ENCODE data around the gene SORCS1. TPM values are rescaled to one million over a fixed set of nuclear protein-coding genes. Genes with fewer than 3 reads are reported as not detected.

The SORCS1 gene
- total RNA-seq, 2 donors from 2014 or later = not detected

- Mint-ChIP-seq H3K9me3 (peaks cover 17% of the 10 kb centered on the region), H3K4me3 (no peak overlapping the region), H3K36me3 (ENCODE audit: low read depth) (no peaks in the 10 kb centered on the region), H3K27me3 (no peaks in the 10 kb centered on the region), H3K4me1 (no peaks in the 10 kb centered on the region), H3K27ac (no peak overlapping the region)
- ATAC-seq (replicated peaks) = no peak
Observed at GRCh38 chr10:107141524-107142061, 22.9 kb downstream of the SORCS1 start.

- Mint-ChIP-seq H3K9me3 (peaks cover 10% of the 10 kb centered on the region), H3K4me1 (no peaks in the 10 kb centered on the region), H3K4me3 (no peak overlapping the region), H3K36me3 (ENCODE audit: low read depth) (no peaks in the 10 kb centered on the region), H3K27ac (no peak overlapping the region), H3K27me3 (no peaks in the 10 kb centered on the region)
- no peak for ATAC-seq (replicated peaks)
Observed at GRCh38 chr10:107139237-107139636, 25.3 kb downstream of the SORCS1 start.

- Mint-ChIP-seq H3K4me1 (no peaks in the 10 kb centered on the region), H3K27me3 (no peaks in the 10 kb centered on the region), H3K4me3 (no peak overlapping the region), H3K9me3 (peaks cover 17% of the 10 kb centered on the region), H3K36me3 (ENCODE audit: low read depth) (no peaks in the 10 kb centered on the region), H3K27ac (no peak overlapping the region)
- no peak for ATAC-seq (replicated peaks)
Observed at GRCh38 chr10:107133656-107134055, 30.9 kb downstream of the SORCS1 start.

GRCh38 chr10:107129000-107129399 lies 35.5 kb downstream of the SORCS1 start:
- Mint-ChIP-seq H3K27me3 (no peaks in the 10 kb centered on the region), H3K9me3 (peaks cover 22% of the 10 kb centered on the region), H3K36me3 (ENCODE audit: low read depth) (no peaks in the 10 kb centered on the region), H3K4me3 (no peak overlapping the region), H3K27ac (no peak overlapping the region), H3K4me1 (no peaks in the 10 kb centered on the region)
- ATAC-seq (replicated peaks) = no peak

- H3K27ac Mint-ChIP-seq = no peak overlapping the region
- H3K36me3 Mint-ChIP-seq (ENCODE audit: low read depth) = no peaks in the 10 kb centered on the region
- H3K9me3 Mint-ChIP-seq = peaks cover 21% of the 10 kb centered on the region
- no peak overlapping the region for H3K4me3 Mint-ChIP-seq
- ATAC-seq (replicated peaks) = no peak
- H3K27me3 Mint-ChIP-seq = no peaks in the 10 kb centered on the region
- H3K4me1 Mint-ChIP-seq = no peaks in the 10 kb centered on the region
Observed at GRCh38 chr10:107126512-107127065, 37.9 kb downstream of the SORCS1 start.

- no peak for ATAC-seq (replicated peaks)
- Mint-ChIP-seq H3K27me3 (no peaks in the 10 kb centered on the region), H3K4me3 (no peak overlapping the region), H3K36me3 (ENCODE audit: low read depth) (no peaks in the 10 kb centered on the region), H3K4me1 (no peaks in the 10 kb centered on the region), H3K9me3 (peaks cover 24% of the 10 kb centered on the region), H3K27ac (no peak overlapping the region)
Observed at GRCh38 chr10:107122703-107123102, 41.8 kb downstream of the SORCS1 start.

- Mint-ChIP-seq H3K9me3 (peaks cover 21% of the 10 kb centered on the region), H3K27ac (no peak overlapping the region)
Observed at GRCh38 chr10:107118866-107119265, 45.6 kb downstream of the SORCS1 start.

GRCh38 chr10:107104026-107104652 lies 60.4 kb downstream of the SORCS1 start:
- Mint-ChIP-seq H3K4me3 (no peak overlapping the region), H3K4me1 (no peaks in the 10 kb centered on the region), H3K36me3 (ENCODE audit: low read depth) (no peaks in the 10 kb centered on the region), H3K9me3 (peaks cover 11% of the 10 kb centered on the region), H3K27me3 (no peaks in the 10 kb centered on the region), H3K27ac (no peak overlapping the region)
- no peak for ATAC-seq (replicated peaks)

More at GRCh38 chr10:107118866-107119265, 45.6 kb downstream of the SORCS1 start:
- Mint-ChIP-seq H3K36me3 (ENCODE audit: low read depth) (no peaks in the 10 kb centered on the region), H3K4me1 (no peaks in the 10 kb centered on the region), H3K4me3 (no peak overlapping the region), H3K27me3 (no peaks in the 10 kb centered on the region)
- ATAC-seq (replicated peaks) = no peak

- H3K9me3 Mint-ChIP-seq = peaks cover 8% of the 10 kb centered on the region
- H3K4me1 Mint-ChIP-seq = no peaks in the 10 kb centered on the region
- no peak overlapping the region for H3K4me3 Mint-ChIP-seq
Observed at GRCh38 chr10:107103174-107104025, 61.1 kb downstream of the SORCS1 start.

GRCh38 chr10:107098326-107098725 lies 66.2 kb downstream of the SORCS1 start:
- Mint-ChIP-seq H3K9me3 (peaks cover 8% of the 10 kb centered on the region), H3K36me3 (ENCODE audit: low read depth) (no peaks in the 10 kb centered on the region), H3K27ac (no peak overlapping the region), H3K4me3 (no peak overlapping the region), H3K4me1 (no peaks in the 10 kb centered on the region), H3K27me3 (no peaks in the 10 kb centered on the region)
- no peak for ATAC-seq (replicated peaks)

More at GRCh38 chr10:107103174-107104025, 61.1 kb downstream of the SORCS1 start:
- H3K27me3 Mint-ChIP-seq = no peaks in the 10 kb centered on the region
- H3K36me3 Mint-ChIP-seq (ENCODE audit: low read depth) = no peaks in the 10 kb centered on the region
- ATAC-seq (replicated peaks) = no peak
- no peak overlapping the region for H3K27ac Mint-ChIP-seq

- no peak for ATAC-seq (replicated peaks)
- no peak overlapping the region for H3K27ac Mint-ChIP-seq
- H3K4me1 Mint-ChIP-seq = no peaks in the 10 kb centered on the region
- H3K9me3 Mint-ChIP-seq = peaks cover 16% of the 10 kb centered on the region
- H3K27me3 Mint-ChIP-seq = no peaks in the 10 kb centered on the region
- H3K36me3 Mint-ChIP-seq (ENCODE audit: low read depth) = no peaks in the 10 kb centered on the region
- H3K4me3 Mint-ChIP-seq = no peak overlapping the region
Observed at GRCh38 chr10:107094824-107095522, 69.5 kb downstream of the SORCS1 start.

GRCh38 chr10:107092321-107092720 lies 72.2 kb downstream of the SORCS1 start:
- Mint-ChIP-seq H3K36me3 (ENCODE audit: low read depth) (no peaks in the 10 kb centered on the region), H3K4me1 (no peaks in the 10 kb centered on the region), H3K27me3 (no peaks in the 10 kb centered on the region), H3K9me3 (peaks cover 21% of the 10 kb centered on the region), H3K4me3 (no peak overlapping the region), H3K27ac (no peak overlapping the region)
- no peak for ATAC-seq (replicated peaks)

- no peak for ATAC-seq (replicated peaks)
- no peak overlapping the region for H3K27ac Mint-ChIP-seq
- no peaks in the 10 kb centered on the region for H3K27me3 Mint-ChIP-seq
- H3K4me3 Mint-ChIP-seq = no peak overlapping the region
- H3K9me3 Mint-ChIP-seq = peaks cover 22% of the 10 kb centered on the region
- H3K36me3 Mint-ChIP-seq (ENCODE audit: low read depth) = no peaks in the 10 kb centered on the region
- H3K4me1 Mint-ChIP-seq = no peaks in the 10 kb centered on the region
Observed at GRCh38 chr10:107091126-107091525, 73.4 kb downstream of the SORCS1 start.
